Measurements from ENCODE around the gene ANKLE1. TPM values are rescaled to one million over a fixed set of nuclear protein-coding genes. Genes with fewer than 3 reads are reported as not detected.

Gene ANKLE1
- total and polyA plus RNA-seq, 2 experiments from 2014 or later: 9.1 to 20.2 TPM

DNA sequence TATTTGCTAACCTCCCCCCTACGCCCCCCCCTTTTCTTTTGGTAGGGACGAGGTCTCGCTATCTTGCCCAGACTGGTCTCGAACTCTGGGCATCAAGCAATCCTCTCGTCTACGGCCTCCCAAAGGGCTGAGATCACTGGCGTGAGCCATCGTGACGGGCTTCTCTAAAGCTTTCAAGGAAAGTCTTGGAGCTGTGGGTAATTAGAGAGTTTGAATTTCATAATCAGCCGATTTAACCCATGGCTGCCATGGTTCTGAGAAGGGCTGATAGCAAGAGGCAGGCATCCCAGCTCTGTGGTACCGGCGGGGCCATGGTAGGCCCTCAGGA lies 22.2 kb downstream of the ANKLE1 start:
- Mint-ChIP-seq H3K27me3 (ENCODE audit: insufficient read depth, low read depth, poor library complexity) (peaks cover 23% of the 10 kb centered on the region), H3K27ac (no peak overlapping the region), H3K4me3 (peak overlapping the region; percentile 70), H3K9me3 (no peaks in the 10 kb centered on the region; the same call in 1 of the 3 replicates), H3K4me1 (peaks cover 36% of the 10 kb centered on the region), H3K36me3 (ENCODE audit: low read depth) (peaks cover 8% of the 10 kb centered on the region)
- Histone ChIP-seq H3K4me3 (peak overlapping the region; percentile 74; the same call in 1 of the 2 replicates), H3K4me1 (ENCODE audit: insufficient read depth) (peaks cover 37% of the 10 kb centered on the region), H3K27ac (ENCODE audit: low read depth) (no peak overlapping the region), H3K27me3 (ENCODE audit: insufficient read depth) (no peaks in the 10 kb centered on the region), H2AFZ (no peak overlapping the region), H3F3A (replicated peaks; ENCODE audit: low read depth) (peaks cover 37% of the 10 kb centered on the region), H3K79me2 (replicated peaks; ENCODE audit: insufficient read depth) (peaks cover 10% of the 10 kb centered on the region), H3K9me2 (ENCODE audit: insufficient read depth) (no peaks in the 10 kb centered on the region), H3K4me2 (peak overlapping the region; percentile 75), H3K36me3 (ENCODE audit: insufficient read depth) (no peaks in the 10 kb centered on the region), H4K20me1 (replicated peaks; ENCODE audit: insufficient read depth) (peaks cover 3% of the 10 kb centered on the region; the same call in 1 of the 2 replicates)
- no peak for TF ChIP-seq CREB1 (CRISPR knock-in tag; IDR thresholded peaks at IDR 0.05; ENCODE audit: low read depth)
- no peak for TF ChIP-seq EZH2 (IDR thresholded peaks at IDR 0.05; ENCODE audit: low read depth, unreplicated experiment)
- TF ChIP-seq EZH2phosphoT487 (IDR thresholded peaks at IDR 0.05; ENCODE audit: unreplicated experiment): no peak
- TF ChIP-seq, protein P1, sequence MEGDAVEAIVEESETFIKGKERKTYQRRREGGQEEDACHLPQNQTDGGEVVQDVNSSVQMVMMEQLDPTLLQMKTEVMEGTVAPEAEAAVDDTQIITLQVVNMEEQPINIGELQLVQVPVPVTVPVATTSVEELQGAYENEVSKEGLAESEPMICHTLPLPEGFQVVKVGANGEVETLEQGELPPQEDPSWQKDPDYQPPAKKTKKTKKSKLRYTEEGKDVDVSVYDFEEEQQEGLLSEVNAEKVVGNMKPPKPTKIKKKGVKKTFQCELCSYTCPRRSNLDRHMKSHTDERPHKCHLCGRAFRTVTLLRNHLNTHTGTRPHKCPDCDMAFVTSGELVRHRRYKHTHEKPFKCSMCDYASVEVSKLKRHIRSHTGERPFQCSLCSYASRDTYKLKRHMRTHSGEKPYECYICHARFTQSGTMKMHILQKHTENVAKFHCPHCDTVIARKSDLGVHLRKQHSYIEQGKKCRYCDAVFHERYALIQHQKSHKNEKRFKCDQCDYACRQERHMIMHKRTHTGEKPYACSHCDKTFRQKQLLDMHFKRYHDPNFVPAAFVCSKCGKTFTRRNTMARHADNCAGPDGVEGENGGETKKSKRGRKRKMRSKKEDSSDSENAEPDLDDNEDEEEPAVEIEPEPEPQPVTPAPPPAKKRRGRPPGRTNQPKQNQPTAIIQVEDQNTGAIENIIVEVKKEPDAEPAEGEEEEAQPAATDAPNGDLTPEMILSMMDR (conservative IDR thresholded peaks at IDR 0.05; ENCODE audit: low read depth in 2 of 2): no peak
- TF ChIP-seq STAT1 (IDR thresholded peaks at IDR 0.05; ENCODE audit: unreplicated experiment): no peak
- TF ChIP-seq, protein P2, sequence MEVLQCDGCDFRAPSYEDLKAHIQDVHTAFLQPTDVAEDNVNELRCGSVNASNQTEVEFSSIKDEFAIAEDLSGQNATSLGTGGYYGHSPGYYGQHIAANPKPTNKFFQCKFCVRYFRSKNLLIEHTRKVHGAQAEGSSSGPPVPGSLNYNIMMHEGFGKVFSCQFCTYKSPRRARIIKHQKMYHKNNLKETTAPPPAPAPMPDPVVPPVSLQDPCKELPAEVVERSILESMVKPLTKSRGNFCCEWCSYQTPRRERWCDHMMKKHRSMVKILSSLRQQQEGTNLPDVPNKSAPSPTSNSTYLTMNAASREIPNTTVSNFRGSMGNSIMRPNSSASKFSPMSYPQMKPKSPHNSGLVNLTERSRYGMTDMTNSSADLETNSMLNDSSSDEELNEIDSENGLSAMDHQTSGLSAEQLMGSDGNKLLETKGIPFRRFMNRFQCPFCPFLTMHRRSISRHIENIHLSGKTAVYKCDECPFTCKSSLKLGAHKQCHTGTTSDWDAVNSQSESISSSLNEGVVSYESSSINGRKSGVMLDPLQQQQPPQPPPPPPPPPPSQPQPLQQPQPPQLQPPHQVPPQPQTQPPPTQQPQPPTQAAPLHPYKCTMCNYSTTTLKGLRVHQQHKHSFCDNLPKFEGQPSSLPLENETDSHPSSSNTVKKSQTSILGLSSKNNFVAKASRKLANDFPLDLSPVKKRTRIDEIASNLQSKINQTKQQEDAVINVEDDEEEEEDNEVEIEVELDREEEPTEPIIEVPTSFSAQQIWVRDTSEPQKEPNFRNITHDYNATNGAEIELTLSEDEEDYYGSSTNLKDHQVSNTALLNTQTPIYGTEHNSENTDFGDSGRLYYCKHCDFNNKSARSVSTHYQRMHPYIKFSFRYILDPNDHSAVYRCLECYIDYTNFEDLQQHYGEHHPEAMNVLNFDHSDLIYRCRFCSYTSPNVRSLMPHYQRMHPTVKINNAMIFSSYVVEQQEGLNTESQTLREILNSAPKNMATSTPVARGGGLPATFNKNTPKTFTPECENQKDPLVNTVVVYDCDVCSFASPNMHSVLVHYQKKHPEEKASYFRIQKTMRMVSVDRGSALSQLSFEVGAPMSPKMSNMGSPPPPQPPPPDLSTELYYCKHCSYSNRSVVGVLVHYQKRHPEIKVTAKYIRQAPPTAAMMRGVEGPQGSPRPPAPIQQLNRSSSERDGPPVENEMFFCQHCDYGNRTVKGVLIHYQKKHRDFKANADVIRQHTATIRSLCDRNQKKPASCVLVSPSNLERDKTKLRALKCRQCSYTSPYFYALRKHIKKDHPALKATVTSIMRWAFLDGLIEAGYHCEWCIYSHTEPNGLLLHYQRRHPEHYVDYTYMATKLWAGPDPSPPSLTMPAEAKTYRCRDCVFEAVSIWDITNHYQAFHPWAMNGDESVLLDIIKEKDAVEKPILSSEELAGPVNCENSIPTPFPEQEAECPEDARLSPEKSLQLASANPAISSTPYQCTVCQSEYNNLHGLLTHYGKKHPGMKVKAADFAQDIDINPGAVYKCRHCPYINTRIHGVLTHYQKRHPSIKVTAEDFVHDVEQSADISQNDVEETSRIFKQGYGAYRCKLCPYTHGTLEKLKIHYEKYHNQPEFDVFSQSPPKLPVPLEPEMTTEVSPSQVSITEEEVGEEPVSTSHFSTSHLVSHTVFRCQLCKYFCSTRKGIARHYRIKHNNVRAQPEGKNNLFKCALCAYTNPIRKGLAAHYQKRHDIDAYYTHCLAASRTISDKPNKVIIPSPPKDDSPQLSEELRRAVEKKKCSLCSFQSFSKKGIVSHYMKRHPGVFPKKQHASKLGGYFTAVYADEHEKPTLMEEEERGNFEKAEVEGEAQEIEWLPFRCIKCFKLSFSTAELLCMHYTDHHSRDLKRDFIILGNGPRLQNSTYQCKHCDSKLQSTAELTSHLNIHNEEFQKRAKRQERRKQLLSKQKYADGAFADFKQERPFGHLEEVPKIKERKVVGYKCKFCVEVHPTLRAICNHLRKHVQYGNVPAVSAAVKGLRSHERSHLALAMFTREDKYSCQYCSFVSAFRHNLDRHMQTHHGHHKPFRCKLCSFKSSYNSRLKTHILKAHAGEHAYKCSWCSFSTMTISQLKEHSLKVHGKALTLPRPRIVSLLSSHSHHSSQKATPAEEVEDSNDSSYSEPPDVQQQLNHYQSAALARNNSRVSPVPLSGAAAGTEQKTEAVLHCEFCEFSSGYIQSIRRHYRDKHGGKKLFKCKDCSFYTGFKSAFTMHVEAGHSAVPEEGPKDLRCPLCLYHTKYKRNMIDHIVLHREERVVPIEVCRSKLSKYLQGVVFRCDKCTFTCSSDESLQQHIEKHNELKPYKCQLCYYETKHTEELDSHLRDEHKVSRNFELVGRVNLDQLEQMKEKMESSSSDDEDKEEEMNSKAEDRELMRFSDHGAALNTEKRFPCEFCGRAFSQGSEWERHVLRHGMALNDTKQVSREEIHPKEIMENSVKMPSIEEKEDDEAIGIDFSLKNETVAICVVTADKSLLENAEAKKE (CRISPR knock-in tag; IDR thresholded peaks at IDR 0.05): no peak
- ATAC-seq (no peak), DNase-seq (ENCODE audit: low spot score) (no peak)

Measured in GM23338 (cell line).